Activated T-cell treated with anti-CD3 and anti-CD28 coated beads for 4 hours (primary cell): Measurements from ENCODE around the gene AHNAK2.

Source experiments
- DNase-seq: peaks from one replicate; pipeline ENCODE4 v3.0.0-alpha.2; 2020

AHNAK2 gene

GRCh38 chr14:104984056-104984894 lies 6.1 kb upstream of the AHNAK2 start:
- DNase-seq = no peak

GRCh38 chr14:104983231-104983721 lies 5.1 kb upstream of the AHNAK2 start:
- DNase-seq = no peak

- no peak for DNase-seq
Measured at GRCh38 chr14:104982548-104983230, 4.5 kb upstream of the AHNAK2 start.

DNA sequence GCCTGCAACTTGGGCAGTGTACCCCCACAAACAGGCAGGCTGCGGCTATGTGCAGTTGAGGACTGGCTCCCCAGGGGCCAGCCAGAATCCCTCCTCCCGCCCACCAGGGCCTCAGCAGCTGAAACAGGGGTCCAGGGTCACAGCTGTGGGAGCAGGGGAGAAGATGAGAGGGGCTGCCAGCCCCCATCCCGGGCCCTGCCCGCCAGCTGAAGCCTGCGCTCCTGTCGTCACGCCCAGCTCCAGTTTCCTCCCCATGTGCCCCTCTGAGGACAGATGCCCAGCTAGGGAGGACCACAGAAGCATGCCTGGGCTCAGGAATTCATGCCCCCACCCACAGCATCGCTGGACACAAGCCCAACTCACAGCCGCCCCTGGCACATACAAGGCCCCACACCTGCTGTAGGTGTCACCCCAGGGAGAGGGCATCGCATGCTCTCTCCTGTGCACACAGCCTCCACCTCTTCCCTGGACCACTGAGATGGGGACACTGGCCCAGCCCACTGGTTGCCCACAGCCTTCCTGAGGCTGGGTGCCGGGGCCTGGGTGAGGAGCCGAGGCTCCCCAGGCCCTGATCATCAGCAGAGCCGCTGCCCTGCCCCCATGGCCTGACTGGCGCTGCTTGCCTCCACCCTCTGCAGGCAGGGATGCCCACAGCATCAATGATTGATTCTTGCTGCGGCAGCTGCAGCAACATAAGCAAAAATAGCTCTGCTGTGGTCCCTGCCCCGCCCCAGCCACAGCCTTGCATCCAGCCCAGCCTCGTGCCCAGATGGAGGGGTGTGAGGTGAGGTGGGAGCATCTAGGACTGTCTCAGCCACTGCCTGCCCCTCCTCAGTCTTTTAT lies 3.7 kb upstream of the AHNAK2 start:
- DNase-seq = no peak

- DNase-seq = no peak
Measured at GRCh38 chr14:104980611-104981531, 2.7 kb upstream of the AHNAK2 start.

DNA sequence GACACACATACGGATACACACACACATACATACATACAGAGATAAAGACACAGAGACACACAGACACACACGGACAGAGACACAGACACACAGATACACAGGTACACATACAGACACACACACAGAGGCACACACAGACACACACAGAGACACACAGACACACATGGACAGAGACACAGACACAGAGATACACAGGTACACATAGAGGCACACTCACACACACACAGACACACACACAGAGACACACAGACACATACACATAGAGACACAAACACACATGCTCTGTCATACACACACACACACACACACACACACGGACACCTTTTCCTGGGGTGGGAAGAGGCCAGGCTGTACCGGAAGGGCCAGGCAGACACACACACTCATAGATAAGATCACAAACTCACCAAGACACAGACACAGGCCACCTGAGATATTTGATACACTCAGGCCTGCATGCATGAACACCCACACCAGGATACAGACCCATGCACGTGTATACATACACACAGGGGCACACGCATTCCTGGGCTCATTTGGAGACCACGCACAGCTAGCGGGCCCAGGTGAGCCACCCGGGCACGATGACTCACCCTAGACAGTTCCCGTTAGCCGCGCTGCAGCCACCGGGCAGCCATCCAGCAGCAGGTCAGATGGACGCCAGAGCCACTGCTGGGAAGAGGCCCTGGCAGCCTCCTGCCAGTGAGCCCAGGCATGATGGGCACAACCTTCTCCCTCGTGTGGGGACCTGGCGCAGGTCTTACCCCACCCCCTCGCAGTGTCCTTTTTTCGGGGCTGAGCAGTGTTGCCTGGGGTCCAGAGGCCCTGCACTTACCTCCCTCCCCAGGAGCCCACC lies 1.8 kb upstream of the AHNAK2 start:
- DNase-seq = no peak

DNA sequence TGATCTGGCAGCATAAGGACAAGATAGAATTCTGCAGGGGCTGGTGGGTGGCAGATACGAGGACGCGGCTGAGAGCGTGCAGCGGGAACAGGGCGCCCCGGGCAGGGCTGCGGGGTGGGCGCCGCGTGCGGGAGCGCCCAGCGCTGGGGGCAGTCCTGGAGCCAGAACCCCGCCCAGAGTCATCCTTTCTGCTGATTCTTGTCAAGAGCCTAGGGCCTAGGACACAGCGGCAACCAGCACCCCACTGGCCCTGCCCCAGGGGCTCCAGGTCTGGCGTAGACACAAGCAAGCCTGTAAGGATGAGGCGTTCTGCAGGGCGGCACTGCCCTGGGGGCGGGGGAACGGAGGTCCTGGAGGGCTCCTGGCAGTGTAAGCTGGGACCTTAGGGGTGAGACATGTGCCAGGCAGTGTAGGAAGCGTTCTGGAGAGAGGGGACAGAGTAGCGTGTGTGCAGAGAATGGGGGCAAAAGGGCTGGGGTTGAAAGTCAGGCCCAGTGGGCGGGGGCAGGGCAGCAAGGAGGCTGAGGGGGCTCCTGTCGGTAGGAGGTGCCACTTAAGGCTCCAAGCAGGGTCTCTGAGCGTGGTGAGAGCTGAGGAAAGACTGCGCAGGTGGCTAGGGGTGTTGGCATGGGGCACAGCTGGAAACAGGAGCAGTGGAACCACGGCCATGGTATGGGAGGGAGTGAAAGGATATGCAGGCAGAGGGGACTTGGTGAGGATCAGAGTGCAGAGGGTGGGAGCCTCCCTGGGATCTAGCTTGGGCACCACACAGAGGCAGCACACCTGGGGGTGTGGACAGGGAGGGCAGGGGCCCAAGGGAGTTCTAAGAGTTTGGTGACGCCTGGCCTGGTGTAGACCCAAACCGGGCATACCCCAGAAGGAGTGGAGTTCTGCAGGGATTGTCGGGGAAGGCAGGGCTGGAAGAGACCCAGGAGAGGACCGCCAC lies 845 bp upstream of the AHNAK2 start:
- DNase-seq = no peak

- DNase-seq = no peak
Measured at GRCh38 chr14:104977008-104977680, 1.0 kb downstream of the AHNAK2 start.

DNA sequence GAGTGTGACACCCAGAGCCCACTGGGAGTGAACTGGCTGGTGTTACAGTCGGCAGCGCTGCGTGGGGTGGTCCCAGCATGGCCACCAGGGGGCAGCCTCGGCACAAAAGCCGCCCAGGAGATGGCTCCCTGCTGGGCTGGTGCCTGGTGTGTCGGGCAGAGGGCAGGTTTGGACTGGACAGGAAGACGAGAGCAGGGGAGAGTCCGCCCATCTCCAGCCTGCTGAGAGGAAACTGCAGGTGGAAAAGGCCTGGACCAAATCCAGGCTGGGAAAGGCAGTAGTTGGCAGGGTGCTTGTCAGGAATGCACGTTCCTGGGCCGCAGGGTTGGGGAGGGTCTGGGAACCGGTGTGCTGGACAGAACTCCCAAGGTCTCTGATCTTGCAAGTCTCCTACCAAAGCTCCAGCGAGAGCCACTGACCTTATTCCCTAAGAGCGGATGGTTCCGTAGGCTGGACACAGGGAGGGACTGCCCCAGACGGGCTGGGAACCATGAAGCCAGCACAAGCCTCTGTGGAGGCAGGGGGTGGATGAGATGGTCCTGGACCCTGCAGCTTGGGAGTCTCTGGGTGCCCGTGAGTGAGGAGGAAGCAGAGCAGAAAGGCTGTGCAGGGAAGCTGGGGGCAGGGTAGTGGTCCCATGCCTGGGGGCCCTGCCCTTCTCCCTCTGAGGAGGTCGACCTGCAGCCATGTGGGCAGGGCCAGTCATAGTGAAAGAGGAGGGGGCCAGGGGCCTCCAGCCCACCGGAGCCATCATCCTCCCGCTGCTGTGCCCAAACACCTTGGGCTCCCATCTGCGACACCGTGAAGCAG lies 1.8 kb downstream of the AHNAK2 start:
- DNase-seq = peak; percentile 82

GRCh38 chr14:104975481-104976197 lies 2.5 kb downstream of the AHNAK2 start:
- no peak for DNase-seq

- DNase-seq = no peak
Measured at GRCh38 chr14:104974665-104975390, 3.3 kb downstream of the AHNAK2 start.

GRCh38 chr14:104974146-104974541 lies 4.0 kb downstream of the AHNAK2 start:
- no peak for DNase-seq

- DNase-seq = no peak
Measured at GRCh38 chr14:104973385-104974145, 4.6 kb downstream of the AHNAK2 start.

DNA sequence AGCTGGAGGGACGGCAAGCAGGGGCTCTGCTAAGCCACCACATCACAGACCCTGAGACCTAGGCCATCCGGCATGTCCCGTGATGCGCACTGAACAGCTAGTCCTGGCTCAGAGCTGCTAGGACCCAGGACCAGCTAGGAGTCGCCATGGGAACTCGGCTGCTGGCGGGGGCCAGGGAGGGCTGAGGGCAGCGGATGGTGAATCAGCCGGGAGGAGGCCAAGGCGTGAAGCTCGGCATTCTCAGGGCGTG lies 5.1 kb downstream of the AHNAK2 start:
- DNase-seq = no peak

GRCh38 chr14:104972301-104973134 lies 5.7 kb downstream of the AHNAK2 start:
- no peak for DNase-seq
